Fibroblast of skin of right quadriceps (primary cell): Measurements from ENCODE around the gene NFIA.

ENCODE experiments used
- DNase-seq: peaks from one replicate; pipeline ENCODE4 v3.0.0-alpha.2; 2013

The NFIA gene

GRCh38 chr1:61082311-61083012 is at the start of gene NFIA:
TSS of gene NFIA (plus strand) at chr1:61082561.
- peak; percentile 52 for DNase-seq

GRCh38 chr1:61035880-61036279 is 46.5 kb upstream of the NFIA start:
- no peak for DNase-seq

- no peak for DNase-seq
Observed at GRCh38 chr1:61042466-61043009, 39.8 kb upstream of the NFIA start.

- DNase-seq, result peak; percentile 72
Observed at GRCh38 chr1:61043010-61043820, 39.1 kb upstream of the NFIA start.

- no peak for DNase-seq
Observed at GRCh38 chr1:61046434-61046833, 35.9 kb upstream of the NFIA start.

GRCh38 chr1:61047061-61047460 is 35.3 kb upstream of the NFIA start:
- no peak for DNase-seq

GRCh38 chr1:61049850-61050540 is 32.4 kb upstream of the NFIA start:
- peak; percentile 76 for DNase-seq

- DNase-seq, result no peak
Observed at GRCh38 chr1:61050541-61051442, 31.6 kb upstream of the NFIA start.

GRCh38 chr1:61051443-61051718 is 31.0 kb upstream of the NFIA start:
- DNase-seq, result no peak

- DNase-seq, result no peak
Observed at GRCh38 chr1:61051719-61052394, 30.5 kb upstream of the NFIA start.

GRCh38 chr1:61052395-61053225 is 29.8 kb upstream of the NFIA start:
- DNase-seq, result no peak

- DNase-seq, result no peak
Observed at GRCh38 chr1:61053226-61053711, 29.1 kb upstream of the NFIA start.

- DNase-seq, result no peak
Observed at GRCh38 chr1:61053712-61054600, 28.4 kb upstream of the NFIA start.

- no peak for DNase-seq
Observed at GRCh38 chr1:61054601-61054993, 27.8 kb upstream of the NFIA start.

- peak; percentile 37 for DNase-seq
Observed at GRCh38 chr1:61055110-61055614, 27.2 kb upstream of the NFIA start.

- DNase-seq, result no peak
Observed at GRCh38 chr1:61056196-61056572, 26.2 kb upstream of the NFIA start.

- peak; percentile 59 for DNase-seq
Observed at GRCh38 chr1:61056573-61057439, 25.6 kb upstream of the NFIA start.

- peak; percentile 45 for DNase-seq
Observed at GRCh38 chr1:61058483-61059245, 23.7 kb upstream of the NFIA start.
